ENCODE data around the gene TTC3.

The TTC3 gene

DNA sequence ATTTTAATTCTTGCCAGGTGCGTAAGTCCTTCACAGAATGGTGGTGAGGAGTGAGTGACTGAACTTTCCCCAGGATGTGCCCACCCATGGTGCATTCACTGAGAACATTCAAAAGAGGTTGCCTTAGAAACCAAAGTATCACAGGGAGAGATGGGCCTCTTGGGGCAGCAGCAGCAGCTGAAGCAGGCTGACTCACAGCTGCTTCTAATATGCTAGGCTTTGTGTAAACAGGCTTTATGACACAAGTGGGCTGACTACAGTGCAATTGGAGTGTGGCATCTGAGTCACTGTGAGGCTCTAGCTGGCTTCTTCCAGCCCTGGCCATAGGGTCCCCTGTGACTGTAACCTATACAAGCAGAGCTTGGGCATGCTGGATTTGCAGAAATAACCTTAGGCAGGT is 12.8 kb upstream of the TTC3 start:
- DNase-seq = peak; percentile 94

- no peak for DNase-seq
These were observed 11.0 kb upstream of the TTC3 start for GRCh38 chr21:37061926-37062592.

- DNase-seq = no peak
These were observed 10.5 kb upstream of the TTC3 start for GRCh38 chr21:37062593-37062935.

GRCh38 chr21:37063433-37063832 is 9.6 kb upstream of the TTC3 start:
- no peak for DNase-seq

- DNase-seq = no peak
These were observed 8.2 kb upstream of the TTC3 start for GRCh38 chr21:37064841-37065240.

DNA sequence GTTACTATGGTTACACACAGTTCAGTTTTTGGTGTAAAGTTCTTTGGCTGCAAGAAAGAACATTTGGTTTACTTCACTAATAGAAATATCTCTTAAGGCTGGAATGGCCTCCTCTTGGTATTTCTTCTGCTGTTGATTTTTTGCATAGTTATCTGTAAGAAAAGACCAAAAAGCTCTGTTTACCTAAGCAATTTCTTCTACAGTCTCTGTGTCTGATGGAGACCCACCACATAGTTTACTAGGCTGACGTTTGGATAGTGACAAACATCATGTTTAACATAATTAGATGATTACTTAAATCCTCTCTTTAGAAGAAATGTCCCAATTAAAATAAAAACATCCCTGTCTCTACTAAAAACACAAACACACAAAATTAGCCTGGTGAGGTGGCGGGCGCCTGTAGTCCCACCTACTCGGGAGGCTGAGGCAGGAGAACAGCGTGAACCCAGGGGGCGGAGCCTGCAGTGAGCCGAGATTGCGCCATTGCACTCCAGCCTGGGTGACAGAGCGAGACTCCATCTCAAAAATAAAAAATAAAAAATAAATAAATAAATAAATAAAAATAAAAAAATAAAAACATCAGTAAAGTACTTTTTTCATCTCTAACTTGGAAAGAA is 7.4 kb upstream of the TTC3 start:
- no peak for DNase-seq

DNA sequence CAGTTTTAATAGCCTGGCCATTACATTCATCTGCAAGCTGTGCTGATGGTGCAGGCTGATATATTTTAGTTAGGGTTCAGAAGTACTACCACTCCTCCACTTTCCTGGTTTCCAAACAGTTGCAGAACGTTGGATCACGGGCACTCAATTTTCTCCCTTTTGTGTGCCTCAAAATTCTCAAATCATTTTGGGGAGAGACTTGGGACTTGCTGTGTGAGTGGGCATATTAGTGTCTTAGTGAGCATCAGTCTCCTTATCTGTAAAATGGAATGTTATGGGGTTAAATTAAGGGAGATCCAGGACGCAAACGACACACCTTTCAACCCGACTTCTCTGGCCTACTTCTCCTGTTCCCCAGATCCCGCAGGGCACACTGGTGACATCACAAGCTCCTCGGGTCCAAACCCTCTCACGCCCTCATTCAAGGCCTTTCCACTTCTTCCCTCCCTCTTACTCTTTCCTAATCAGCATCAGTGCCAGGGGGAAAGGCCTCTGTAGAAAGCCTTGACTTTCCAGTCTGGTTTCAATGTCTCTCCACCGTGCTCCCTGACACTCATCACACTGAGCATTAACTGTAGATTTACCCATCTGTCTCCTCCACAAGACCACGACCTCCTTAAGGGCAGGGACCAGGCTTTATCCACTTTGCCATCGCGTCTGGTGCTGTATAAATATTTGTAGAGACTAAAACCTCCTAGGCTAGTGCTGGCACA is 1.3 kb upstream of the TTC3 start:
- no peak for DNase-seq

GRCh38 chr21:37072274-37072987 is 623 bp upstream of the TTC3 start:
- DNase-seq = peak; percentile 80

DNA sequence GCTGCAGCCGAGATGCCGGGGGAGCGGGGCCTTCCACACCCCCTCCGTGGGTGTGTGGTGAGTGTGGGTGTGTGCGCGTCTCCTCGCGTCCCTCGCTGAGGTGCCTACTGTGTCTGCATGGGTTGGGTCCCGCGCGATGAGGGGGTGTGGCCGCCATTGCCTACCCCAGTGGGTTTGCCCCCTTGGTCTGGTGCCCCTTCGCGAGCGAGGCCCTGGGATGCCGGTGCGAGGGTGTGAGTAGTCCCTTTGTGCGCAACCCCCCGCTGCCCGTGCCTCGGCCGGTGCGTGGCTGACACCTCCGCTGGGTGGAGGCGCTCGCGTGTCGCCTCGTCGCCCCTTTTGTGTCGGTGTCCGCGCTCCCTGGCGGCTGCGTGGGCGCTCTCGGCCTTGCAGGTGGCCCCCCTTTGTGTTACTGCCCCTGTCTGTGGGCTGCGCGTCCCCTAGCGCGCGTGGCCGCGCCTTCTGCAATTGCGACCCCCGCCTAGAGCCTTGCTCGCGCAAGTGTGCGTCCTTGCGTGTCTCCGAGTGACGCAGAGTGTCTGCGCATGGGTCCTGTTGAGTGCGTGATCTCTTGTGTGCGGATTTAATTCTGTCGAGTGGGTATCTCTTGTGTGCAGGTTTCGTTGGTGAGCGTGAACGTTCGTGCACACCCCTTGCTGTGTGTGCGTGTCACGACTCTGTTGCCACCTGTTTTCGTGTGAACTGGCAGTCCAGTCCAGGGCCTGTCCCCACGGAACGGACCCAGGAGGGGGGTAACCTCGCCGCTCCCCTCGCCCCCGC is 553 bp downstream of the TTC3 start:
- peak; percentile 43 for DNase-seq

DNA sequence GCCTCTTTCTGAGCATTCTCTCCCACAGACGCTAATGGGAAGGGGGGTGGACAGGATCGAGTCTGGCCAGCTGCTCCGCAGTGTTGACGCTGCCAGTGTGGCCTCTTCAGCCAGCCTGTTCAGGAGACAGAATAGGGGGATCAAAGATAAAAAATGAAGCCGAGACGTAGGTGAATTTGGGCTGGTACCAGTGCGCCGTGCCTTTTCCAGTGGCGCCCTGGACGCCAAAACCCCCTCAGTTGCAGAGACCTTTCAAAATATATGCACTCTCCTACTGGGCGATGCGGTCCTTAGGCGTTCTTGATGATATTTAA is 1.1 kb downstream of the TTC3 start:
- no peak for DNase-seq

GRCh38 chr21:37074546-37074945 is 1.5 kb downstream of the TTC3 start:
- no peak for DNase-seq

- DNase-seq = no peak
These were observed 2.2 kb downstream of the TTC3 start for GRCh38 chr21:37075214-37075770.

DNA sequence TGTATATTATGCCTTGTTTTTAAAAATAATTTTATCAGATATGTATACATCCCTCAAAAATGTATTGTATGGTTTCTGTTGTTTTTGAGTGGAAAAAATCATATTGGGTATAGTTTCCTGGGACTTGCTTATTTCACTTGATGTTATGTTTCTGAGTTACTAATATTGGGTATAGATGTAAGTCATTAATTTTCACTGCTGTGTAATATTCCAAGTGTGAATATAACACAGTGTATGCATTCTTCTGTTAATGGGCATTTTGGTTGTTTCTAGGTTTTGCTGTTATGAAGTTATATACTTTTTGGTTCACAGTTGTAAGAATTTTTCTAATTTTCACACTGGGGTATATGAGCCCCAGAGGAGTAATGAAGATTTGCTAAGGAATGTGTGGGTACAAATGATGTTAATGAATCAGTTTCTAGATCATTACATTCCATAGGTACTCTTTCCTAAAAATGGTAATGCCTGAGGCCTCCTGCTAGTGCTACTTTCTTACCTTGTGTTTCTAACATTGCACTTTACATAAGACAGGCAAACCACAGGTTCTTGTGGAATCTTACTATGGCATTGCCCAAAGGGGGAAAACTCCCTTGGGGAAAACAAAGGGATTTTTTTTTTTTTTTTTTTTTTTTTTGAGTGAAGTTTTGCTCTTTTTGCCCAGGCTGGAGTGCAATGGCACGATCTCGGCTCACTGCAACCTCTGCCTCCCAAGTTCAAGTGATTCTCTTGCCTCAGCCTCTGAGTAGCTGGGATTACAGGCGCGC is 3.2 kb downstream of the TTC3 start:
- DNase-seq = no peak

- no peak for DNase-seq
These were observed 4.3 kb downstream of the TTC3 start for GRCh38 chr21:37077403-37077802.

DNA sequence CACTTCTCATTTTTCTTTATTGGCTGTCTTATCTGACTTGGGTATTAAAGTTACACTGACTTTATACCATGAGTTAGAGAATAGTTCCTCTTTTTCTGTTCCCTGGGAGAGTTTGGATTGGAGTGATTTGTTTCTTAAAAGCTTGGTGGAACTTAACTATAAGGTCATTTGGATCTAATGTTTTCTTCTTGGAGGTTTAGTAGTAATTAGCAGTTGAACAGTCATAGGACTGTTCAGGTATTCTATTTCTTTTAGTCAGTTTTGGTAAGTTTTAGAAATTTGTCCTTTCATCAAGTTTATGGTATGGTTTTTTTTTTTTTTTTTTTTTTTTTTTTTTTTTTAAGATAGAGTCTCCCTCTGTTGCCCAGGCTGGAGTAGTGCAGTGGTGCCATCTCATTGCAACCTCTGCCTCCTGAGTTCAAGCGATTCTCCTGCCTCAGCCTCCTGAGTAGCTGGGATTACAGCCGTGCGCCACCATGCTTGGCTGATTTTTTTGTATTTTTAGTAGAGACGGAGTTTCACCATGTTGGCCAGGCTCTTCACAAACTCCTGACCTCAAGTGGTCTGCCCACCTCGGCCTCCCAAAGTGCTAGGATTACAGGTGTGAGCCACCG is 6.3 kb downstream of the TTC3 start:
- no peak for DNase-seq

DNA sequence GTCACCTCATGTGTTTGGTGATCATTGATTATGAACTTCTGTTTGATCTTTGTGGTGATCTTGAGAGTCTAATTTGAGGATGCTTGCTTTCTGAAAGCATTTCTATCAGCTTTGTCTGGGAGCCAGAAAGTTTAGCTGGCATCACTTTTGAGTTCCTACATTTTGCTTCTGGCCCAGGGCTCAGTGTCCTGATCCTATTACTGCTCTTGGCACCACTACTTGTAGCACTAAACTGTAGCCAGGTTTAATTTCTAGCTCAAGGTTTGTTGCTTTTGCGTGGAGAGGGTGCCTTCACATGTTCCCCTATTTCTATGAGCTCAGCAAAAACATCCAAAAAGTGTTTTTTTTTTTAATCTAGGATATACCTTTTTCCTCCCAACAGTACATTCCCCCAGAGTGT is 9.3 kb downstream of the TTC3 start:
- no peak for DNase-seq

DNA sequence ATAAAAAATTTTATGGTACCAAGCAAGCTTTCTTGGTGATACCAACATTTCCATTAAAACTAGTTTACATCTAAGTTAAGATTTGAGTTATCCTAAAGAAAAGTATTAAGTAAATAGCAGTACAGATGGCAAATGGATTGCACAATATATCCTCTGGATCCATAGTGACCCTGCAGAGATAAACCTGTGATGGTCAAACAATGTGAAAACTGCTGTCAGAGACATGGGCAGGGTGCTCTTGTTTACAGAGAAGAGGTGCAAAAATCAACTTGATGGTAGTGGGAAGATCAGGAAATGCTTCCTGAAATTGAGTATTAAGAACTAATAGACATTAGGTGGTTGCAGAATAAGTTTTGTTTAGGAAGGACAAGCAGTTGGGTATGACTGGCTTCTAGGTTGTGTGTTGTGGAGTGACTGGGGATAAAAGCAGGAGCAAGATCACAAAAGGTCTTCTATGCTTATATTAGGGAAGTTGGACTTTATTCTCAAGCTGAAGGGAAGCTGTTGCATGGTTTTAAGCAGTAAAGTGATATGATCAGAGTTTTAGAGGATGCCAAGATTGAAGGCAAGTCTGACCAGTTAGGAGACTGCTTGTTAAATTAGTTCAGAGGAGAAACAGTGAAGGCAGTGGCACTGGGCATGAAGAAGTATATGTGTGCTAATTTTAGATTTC is 9.9 kb downstream of the TTC3 start:
- no peak for DNase-seq

- no peak for DNase-seq
These were observed 12.7 kb downstream of the TTC3 start for GRCh38 chr21:37085726-37086125.

DNA sequence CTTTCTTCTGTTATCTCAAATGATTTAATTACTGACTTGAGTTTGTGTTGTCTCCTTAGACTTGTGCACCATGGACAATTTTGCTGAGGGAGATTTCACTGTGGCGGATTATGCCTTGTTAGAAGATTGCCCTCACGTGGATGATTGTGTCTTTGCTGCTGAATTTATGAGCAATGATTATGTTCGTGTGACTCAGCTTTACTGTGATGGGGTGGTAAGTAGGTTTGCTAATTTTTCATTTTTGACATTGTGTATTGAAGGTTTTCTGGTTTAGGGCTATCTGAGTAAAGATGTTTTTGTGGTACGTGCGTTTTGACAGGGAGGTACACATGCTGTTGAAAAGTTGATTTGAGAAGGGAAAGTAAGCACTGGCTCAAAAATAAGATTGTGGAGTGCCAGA is 14.1 kb downstream of the TTC3 start:
- peak; percentile 45 for DNase-seq

DNA sequence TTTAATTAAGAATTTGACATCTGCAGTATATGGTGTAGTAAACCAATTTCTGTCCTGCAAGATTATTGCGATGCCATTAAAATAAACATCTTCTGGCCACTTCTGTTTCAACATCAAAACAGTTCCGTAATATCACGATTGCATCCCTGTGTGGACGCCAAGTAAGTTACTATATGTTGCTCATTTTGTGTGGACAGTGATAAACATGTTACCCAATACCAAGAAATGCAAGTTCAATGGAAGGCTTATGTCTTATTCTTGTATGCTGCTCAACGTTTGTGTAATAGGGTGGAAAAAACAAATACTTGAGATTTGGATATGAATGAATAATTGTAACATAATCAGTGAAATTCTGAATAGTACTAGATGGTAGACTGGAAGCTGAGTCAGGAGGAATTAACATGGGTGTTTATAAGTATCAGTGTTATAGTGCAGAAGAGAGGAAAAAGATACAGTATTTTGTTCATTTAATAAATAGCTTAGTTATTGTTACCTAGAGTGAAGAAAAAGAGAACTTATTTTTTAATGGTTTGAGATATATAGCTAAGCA is 15.2 kb downstream of the TTC3 start:
- DNase-seq = no peak

- DNase-seq = no peak
These were observed 20.9 kb downstream of the TTC3 start for GRCh38 chr21:37093977-37094376.
